ENCODE data around the gene PCDH9.

DNA sequence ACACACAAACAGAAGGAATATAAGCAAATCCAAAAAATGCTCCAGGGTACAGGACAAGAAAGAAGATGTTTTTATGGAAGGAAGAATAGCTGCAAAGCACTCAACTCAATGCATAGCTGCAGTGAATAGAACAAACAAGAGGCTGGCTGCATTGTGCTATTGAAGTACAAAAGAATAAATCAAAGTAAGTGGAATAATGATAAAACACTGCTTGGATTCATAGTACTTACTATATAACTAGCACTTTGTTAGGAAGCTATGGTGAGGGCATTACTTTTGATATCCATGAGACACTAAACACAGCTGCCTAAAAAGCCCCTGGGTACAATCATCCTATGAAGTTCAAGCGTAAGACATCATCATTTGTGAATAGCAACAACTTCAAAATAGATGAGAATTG, 350.1 kb downstream of the PCDH9 start:
- TF ChIP-seq EZH2 (IDR thresholded peaks at IDR 0.05; ENCODE audit: borderline replicate concordance, low read depth, low read length, poor library complexity, severe bottlenecking): no peak
- TF ChIP-seq CTCF (conservative IDR thresholded peaks at IDR 0.05; ENCODE audit: low read depth, low read length): no peak

Data from A673 (cell line).